Retina (tissue), 1 donor: ENCODE measurements around the gene ENG.
"Not testable (repeated sequence)": the region's sequence is repeated elsewhere in the genome, so short reads cannot be mapped to it uniquely, and the experiment has no call there.

Source experiments
- DNase-seq: peaks from one replicate; pipeline ENCODE4 v3.0.0-alpha.2; 2016

Gene ENG

DNA sequence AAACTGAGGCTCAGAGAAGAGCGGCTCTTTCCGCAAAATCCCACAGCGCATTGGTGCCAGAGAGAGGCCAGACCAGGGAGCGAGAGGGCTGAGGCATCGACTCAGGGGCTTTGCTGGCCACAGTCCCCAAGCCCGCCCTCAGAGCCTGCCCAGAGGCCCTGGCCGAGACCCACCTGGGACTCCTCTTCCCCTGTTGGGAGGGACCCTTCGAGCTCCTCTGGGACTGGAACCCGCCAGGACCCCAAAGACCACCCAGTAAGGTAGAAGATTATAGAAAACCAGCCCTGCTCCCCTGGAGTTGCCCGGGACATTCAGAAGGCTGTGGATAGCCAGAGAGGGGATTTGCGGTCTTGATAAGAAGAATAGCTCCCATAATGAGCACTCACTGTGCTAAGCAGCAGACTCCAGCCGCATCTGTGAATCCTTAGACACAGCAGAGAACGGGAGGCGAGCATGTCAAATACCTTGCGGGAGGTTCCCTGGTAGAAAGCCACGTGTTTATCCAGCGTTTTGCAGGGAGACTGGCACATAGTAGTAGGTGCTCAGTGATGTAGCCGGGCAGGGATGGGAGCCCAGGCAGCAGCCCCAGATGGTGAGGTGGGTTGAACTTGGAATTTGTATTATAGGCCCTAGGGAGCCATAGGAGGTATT lies 23.7 kb upstream of the ENG start:
- DNase-seq: no peak

DNA sequence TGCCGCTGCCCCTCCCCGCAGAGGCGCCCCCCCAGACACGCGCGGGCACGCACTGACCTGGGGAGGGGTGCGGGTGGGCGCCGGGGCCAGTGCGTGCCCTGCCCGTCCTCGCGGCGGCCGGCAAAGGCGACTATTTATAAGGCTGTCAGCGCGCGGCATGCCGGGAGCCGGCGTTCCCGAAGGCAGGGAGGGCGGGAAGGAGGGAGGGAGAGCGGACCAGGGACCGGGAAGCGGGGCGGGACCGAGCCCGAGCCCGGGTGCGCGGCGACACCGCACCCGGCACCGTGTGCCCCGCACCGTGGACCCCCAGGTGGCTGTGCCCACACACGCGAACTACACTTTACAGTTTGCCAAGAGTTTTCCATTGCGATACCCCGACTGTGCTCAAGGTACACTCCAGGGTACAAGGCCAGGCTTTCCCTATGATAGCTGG lies 23.1 kb upstream of the ENG start, which contains the start of gene AK1:
AK1 (minus strand) TSS at position 110 of the 433 bp plus-strand sequence. CDS start 3,058 bp downstream, outside the sequence.
- peak; percentile 79 for DNase-seq

GRCh38 chr9:127876764-127877562 lies 22.5 kb upstream of the ENG start:
- peak; percentile 63 for DNase-seq

DNA sequence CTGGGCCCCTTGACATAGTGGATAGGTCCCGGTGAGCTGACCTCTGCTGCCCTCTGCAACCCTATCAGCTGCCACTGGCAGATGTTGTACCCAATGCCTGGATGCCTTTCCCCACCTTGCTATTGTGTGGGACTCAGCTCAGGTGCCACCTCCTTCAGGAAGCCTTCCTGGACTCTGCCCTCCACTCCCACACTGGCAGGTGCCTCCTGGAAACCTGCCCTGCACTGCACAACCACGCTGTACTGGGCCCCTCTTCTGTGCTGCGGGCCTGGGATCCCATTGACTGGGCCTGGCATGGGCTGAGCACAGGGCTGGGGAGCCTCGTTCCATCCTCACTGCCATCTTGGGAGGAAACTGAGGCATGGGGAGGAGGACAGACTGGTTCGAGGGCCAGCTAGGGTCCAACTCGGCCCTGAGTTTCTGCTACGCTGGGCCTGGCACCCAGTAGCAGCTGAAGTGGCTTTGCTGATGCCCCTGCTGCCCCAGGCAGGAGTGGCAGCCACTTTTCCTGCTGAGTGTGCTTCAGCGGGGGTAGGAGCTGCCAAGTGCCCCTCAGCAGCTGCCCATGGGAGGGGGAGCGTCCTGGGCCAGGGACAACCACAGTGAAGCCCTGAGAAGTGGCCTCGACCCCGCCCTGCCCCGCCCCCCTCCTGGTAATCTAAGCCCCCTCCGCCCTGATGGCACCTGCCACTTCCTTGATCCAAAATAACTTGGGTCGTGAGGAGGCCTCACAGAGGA lies 21.7 kb upstream of the ENG start:
- no peak for DNase-seq

DNA sequence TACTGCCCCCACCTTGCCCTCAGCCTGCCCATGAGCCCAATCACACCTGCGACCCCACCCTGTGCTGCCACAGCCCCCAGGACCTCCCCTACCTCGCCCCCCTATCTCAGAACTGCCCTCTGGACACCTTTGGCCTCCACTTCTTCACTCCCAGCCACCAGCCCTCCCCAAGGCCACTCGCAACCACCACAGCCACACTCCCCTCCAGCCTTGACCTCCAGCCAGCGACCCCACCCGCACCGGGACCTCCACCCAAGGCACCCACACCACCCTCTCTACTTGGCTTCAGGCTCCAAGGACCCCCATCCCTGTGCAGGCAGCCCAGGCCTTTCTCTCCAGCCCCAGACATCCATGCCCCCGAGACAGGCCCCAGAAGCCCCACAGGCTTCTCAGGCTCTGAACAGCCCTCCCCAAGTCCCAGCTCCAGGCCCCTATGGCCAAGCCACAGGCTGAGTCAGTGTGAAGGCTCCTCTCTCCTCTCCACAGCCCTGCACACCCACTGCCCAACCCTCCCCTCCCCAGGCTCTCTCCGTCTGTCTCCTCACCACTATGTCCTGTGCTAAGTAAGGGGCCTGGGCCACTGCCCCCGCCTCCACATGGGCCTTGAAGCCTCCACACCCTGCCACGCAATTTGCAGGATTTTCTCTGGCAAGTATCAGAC lies 21.0 kb upstream of the ENG start:
- DNase-seq: no peak

GRCh38 chr9:127874301-127875221 lies 20.1 kb upstream of the ENG start:
- DNase-seq: no peak

- no peak for DNase-seq
These were observed 19.4 kb upstream of the ENG start for GRCh38 chr9:127873886-127874285.

DNA sequence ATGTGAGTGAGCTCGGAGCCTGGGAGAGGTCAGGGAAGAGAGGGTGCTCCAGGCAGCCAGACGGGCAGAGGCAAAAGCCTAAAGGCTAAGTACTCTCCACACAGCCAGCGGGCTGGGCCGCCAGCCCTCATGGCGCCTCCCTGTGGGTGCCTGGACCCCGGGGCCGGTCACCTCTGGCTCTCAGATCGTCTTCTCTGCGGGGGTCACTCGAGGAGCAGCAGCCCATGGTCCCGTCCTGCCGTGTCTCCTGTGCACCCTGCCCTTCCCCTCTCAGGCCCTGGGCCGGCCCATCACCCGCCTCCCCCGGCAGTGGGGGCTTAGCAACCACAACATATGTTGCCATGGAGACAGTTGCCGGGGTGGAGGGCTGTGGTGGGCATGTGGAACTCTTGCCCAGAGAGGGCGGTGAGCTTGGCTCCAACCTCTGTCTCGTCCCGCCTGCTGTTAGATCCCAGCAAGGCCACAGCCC lies 18.8 kb upstream of the ENG start:
- peak; percentile 84 for DNase-seq

DNA sequence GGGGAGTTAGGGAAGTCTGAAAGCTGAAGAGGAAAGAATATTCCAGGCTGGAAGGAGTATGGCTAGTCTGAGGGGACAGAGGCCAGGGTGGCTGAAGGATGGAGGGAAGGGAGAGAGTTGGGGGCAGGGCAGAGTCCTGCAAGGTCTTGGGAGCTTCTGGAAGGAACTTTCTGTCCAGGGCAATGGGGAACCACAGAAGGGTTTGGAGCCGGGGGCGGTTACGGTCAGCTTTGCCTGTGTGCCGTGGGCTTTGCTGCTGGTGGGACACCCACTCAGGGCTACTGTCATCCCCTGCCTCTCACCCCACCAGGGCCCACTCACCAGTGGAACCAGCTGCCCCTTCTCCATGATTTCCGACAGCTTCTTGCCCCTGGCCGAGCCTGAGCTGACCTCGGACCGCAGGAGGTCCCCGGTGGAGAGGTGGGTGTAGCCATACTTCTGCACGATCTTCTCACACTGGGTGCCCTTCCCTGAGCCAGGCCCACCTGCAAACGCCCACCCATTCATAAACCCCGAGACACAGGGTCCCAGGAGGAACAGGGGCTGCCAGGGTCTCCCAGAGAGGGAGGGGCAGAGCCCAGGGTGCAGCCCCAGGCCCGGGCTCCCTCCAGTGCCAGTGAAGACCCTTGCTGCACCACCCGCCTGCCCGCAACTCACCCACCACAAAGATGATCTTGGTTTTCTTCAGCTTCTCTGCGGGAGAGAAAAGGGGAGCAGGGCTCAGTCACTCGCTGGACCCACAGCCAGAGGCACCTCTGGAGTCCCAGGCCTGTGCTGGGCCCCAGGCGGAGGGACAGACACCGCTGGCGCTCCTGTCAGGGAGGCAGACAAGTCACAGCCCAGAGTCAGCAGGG lies 18.1 kb upstream of the ENG start:
- DNase-seq: no peak

DNA sequence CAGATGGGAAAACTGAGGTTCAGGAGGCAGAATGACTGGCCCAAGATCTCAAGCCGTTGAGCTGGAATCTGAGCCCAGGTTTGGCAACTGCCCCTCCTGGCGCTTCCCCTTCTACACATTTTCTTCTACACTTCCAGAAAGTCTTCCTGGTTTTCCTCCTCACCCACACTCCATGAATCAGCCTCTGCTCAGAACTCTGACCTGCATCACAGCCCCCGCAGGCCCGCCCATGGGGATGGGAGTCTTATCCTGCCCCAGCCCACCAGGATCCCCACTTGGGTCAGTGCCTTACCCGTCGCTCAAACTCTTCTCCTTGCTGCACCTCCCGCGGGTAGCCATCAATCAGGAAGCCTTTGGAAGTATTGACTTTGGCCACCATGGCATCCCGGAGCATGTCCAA lies 17.1 kb upstream of the ENG start:
- no peak for DNase-seq

GRCh38 chr9:127870887-127871286 lies 16.4 kb upstream of the ENG start:
- DNase-seq: no peak

DNA sequence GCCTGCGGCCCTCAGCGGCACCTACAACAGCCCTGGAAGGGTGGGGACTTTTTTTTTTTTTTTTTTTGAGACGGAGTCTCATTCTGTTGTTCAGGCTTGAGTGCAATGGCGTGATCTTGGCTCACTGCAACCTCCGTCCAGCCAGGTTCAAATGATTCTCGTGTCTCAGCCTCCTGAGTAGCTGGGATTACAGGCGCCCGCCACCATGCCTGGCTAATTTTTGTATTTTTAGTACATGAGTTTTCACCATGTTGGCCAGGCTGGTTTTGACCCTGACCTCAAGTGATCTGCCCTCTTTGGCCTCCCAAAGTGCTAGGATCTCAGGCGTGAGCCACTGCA lies 15.7 kb upstream of the ENG start:
- DNase-seq: not testable (repeated sequence)

- peak; percentile 84 for DNase-seq
These were observed 15.1 kb upstream of the ENG start for GRCh38 chr9:127869310-127870152.

- DNase-seq: no peak
These were observed 13.9 kb upstream of the ENG start for GRCh38 chr9:127868278-127868902.

GRCh38 chr9:127867356-127868277 lies 13.2 kb upstream of the ENG start:
- no peak for DNase-seq

GRCh38 chr9:127866535-127866934 lies 12.1 kb upstream of the ENG start:
- DNase-seq: no peak

- DNase-seq: no peak
These were observed 11.4 kb upstream of the ENG start for GRCh38 chr9:127865645-127866464.
